OCI-LY7 (cell line): Measurements from ENCODE around the gene NDRG2.

Experiments
- EZH2phosphoT487 ChIP-seq: fragments of 200-600 bp; sonication (generic); IDR thresholded peaks from 2 replicates; pipeline ENCODE4 v1.6.1; 2018; ENCODE audit warnings: low read depth, borderline replicate concordance, mild to moderate bottlenecking, mixed run types, antibody characterized with exemption, low read length, moderate library complexity, mixed read lengths
- TF ChIP-seq, protein P1 (sequence below): fragments of 200-600 bp; sonication (generic); conservative IDR thresholded peaks from 2 replicates; pipeline ENCODE4 v1.5.1; 2014; ENCODE audit warnings: mild to moderate bottlenecking, antibody characterized with exemption, low read length, moderate library complexity, mixed read lengths

DNA sequence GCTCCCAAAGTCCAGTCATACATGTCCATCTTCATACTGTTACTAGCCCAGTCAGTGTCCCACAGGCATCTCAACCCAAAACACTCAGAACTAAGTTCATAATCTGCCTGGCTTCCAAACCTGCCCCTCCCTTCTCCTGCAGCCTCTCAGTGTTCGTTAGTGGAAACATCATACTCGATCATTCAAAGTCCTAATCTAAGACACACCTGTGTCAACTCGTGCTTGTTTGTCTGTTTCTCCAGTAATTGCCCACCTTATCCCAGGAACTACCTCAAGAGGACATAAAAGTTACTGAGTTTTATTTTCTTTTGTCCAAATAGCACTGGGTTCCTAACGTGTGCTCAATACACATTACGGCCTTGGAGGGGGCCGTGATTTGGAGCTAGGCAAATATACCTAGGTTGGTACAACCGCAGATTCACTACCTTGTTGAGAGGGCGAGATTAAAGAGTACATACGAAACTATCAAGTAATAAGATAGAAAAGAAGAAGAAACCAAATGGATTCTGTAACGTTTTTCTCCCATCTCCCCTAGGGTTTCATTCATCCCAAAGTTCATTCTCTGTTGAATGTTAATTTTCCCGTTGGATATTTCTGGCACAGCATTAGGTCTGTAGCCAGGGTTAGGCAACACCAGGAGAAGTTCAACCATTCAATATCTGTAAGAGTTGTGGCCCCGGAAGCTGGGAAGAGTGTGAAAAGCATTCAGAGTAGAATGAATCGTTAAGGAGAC is 35.9 kb upstream of the NDRG2 start:
- TF ChIP-seq, protein P1, sequence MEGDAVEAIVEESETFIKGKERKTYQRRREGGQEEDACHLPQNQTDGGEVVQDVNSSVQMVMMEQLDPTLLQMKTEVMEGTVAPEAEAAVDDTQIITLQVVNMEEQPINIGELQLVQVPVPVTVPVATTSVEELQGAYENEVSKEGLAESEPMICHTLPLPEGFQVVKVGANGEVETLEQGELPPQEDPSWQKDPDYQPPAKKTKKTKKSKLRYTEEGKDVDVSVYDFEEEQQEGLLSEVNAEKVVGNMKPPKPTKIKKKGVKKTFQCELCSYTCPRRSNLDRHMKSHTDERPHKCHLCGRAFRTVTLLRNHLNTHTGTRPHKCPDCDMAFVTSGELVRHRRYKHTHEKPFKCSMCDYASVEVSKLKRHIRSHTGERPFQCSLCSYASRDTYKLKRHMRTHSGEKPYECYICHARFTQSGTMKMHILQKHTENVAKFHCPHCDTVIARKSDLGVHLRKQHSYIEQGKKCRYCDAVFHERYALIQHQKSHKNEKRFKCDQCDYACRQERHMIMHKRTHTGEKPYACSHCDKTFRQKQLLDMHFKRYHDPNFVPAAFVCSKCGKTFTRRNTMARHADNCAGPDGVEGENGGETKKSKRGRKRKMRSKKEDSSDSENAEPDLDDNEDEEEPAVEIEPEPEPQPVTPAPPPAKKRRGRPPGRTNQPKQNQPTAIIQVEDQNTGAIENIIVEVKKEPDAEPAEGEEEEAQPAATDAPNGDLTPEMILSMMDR = no peak
- TF ChIP-seq EZH2phosphoT487 = no peak
